ENCODE data around the gene TARS3.
"Not testable (repeated sequence)": the region's sequence is repeated elsewhere in the genome, so short reads cannot be mapped to it uniquely, and the experiment has no call there.

GRCh38 chr15:101734837-101735236, 10.6 kb upstream of the TARS3 start:
- not testable (repeated sequence) for TF ChIP-seq POLR2A (IDR thresholded peaks at IDR 0.05; ENCODE audit: low read depth, low read length); POLR2AphosphoS5 (IDR thresholded peaks at IDR 0.05; ENCODE audit: low read depth, low read length); TAF1 (IDR thresholded peaks at IDR 0.05; ENCODE audit: borderline replicate concordance, low read depth, low read length)
